ENCODE data around the gene FGG. TPM values are rescaled to one million over a fixed set of nuclear protein-coding genes. Genes with fewer than 3 reads are reported as not detected.

Gene FGG
- polyA plus RNA-seq, 1 donor (not counting 4 experiments of a cell fraction or from before 2014, with no cell fraction given): 0.17 TPM

GRCh38 chr4:154584259-154584658, 28.2 kb downstream of the FGG start:
- H3K36me3 ChIP-seq (ENCODE audit: control insufficient read depth in 2 of 2, extremely low read depth in 1 of 2, insufficient read depth in 2 of 2, low read length in 2 of 2): no peaks in the 10 kb centered on the region
- H3K4me3 ChIP-seq (ENCODE audit: control insufficient read depth in 2 of 3, extremely low read depth in 1 of 3, insufficient read depth in 2 of 3, low read depth in 1 of 3, low read length in 3 of 3): no peak overlapping the region
- FAIRE-seq (no peak), DNase-seq (ENCODE audit: low read depth, low spot score) (no peak)
- TF ChIP-seq EZH2 (IDR thresholded peaks at IDR 0.05; ENCODE audit: low read length): no peak
- no peak for TF ChIP-seq CTCF (optimal IDR thresholded peaks at IDR 0.05 in 1 of 3, IDR thresholded peaks at IDR 0.05 in 1 of 3, conservative IDR thresholded peaks at IDR 0.05 in 1 of 3; ENCODE audit: extremely low read depth in 1 of 3, insufficient read depth in 2 of 3, low read length in 3 of 3)
- peaks cover 2% of the 10 kb centered on the region for H3K27me3 ChIP-seq (ENCODE audit: control insufficient read depth, extremely low read depth, insufficient read depth, low read length)
- H3K9me1 ChIP-seq (ENCODE audit: control insufficient read depth, extremely low read depth, insufficient read depth, low read length): no peaks in the 10 kb centered on the region
- H2AFZ ChIP-seq (ENCODE audit: control insufficient read depth, low read length): no peak overlapping the region
- H3K27ac ChIP-seq (ENCODE audit: control insufficient read depth, insufficient read depth, low read length): no peak overlapping the region
- no peaks in the 10 kb centered on the region for H3K4me1 ChIP-seq (ENCODE audit: control insufficient read depth, extremely low read depth, insufficient read depth, low read length)
- no peaks in the 10 kb centered on the region for H3K9me3 ChIP-seq (ENCODE audit: control insufficient read depth, low read depth, low read length)
- H3K9ac ChIP-seq (ENCODE audit: control insufficient read depth, extremely low read depth, insufficient read depth, low read length): no peak overlapping the region
- dilution Hi-C loops (cut with MboI; ENCODE audit: extremely low pct_ligation_motif_present, low sequenced_read_pairs): no loop called here
- no peak overlapping the region for H3K4me2 ChIP-seq (ENCODE audit: control insufficient read depth, extremely low read depth, insufficient read depth, low read depth, low read length)
- no peaks in the 10 kb centered on the region for H4K20me1 ChIP-seq (ENCODE audit: control insufficient read depth, extremely low read depth, insufficient read depth, low read length)
- H3K79me2 ChIP-seq (ENCODE audit: control insufficient read depth, insufficient read depth, low read length): no peaks in the 10 kb centered on the region

GRCh38 chr4:154583677-154584076, 28.8 kb downstream of the FGG start:
- H3K36me3 ChIP-seq (ENCODE audit: control insufficient read depth in 2 of 2, extremely low read depth in 1 of 2, insufficient read depth in 2 of 2, low read length in 2 of 2): no peaks in the 10 kb centered on the region
- no peaks in the 10 kb centered on the region for H3K27me3 ChIP-seq (ENCODE audit: control insufficient read depth, extremely low read depth, insufficient read depth, low read length)
- no peaks in the 10 kb centered on the region for H4K20me1 ChIP-seq (ENCODE audit: control insufficient read depth, extremely low read depth, insufficient read depth, low read length)
- DNase-seq (ENCODE audit: low read depth, low spot score) (no peak), FAIRE-seq (no peak)
- dilution Hi-C loops (cut with MboI; ENCODE audit: extremely low pct_ligation_motif_present, low sequenced_read_pairs): no loop called here
- H3K4me3 ChIP-seq (ENCODE audit: control insufficient read depth in 2 of 3, extremely low read depth in 1 of 3, insufficient read depth in 2 of 3, low read depth in 1 of 3, low read length in 3 of 3): no peak overlapping the region
- H3K4me2 ChIP-seq (ENCODE audit: control insufficient read depth, extremely low read depth, insufficient read depth, low read depth, low read length): no peak overlapping the region
- H3K9me3 ChIP-seq (ENCODE audit: control insufficient read depth, low read depth, low read length): no peaks in the 10 kb centered on the region
- no peaks in the 10 kb centered on the region for H3K79me2 ChIP-seq (ENCODE audit: control insufficient read depth, insufficient read depth, low read length)
- no peak overlapping the region for H2AFZ ChIP-seq (ENCODE audit: control insufficient read depth, low read length)
- TF ChIP-seq CTCF (optimal IDR thresholded peaks at IDR 0.05 in 1 of 3, IDR thresholded peaks at IDR 0.05 in 1 of 3, conservative IDR thresholded peaks at IDR 0.05 in 1 of 3; ENCODE audit: extremely low read depth in 1 of 3, insufficient read depth in 2 of 3, low read length in 3 of 3): no peak
- TF ChIP-seq EZH2 (IDR thresholded peaks at IDR 0.05; ENCODE audit: low read length): no peak
- no peak overlapping the region for H3K27ac ChIP-seq (ENCODE audit: control insufficient read depth, insufficient read depth, low read length)
- no peaks in the 10 kb centered on the region for H3K4me1 ChIP-seq (ENCODE audit: control insufficient read depth, extremely low read depth, insufficient read depth, low read length)
- no peaks in the 10 kb centered on the region for H3K9me1 ChIP-seq (ENCODE audit: control insufficient read depth, extremely low read depth, insufficient read depth, low read length)
- no peak overlapping the region for H3K9ac ChIP-seq (ENCODE audit: control insufficient read depth, extremely low read depth, insufficient read depth, low read length)
